ENCODE measurements around the gene USH1C. TPM values are rescaled to one million over a fixed set of nuclear protein-coding genes. Genes with fewer than 3 reads are reported as not detected.

Gene USH1C
- total RNA-seq, 1 experiment from 2014 or later, result not detected

DNA sequence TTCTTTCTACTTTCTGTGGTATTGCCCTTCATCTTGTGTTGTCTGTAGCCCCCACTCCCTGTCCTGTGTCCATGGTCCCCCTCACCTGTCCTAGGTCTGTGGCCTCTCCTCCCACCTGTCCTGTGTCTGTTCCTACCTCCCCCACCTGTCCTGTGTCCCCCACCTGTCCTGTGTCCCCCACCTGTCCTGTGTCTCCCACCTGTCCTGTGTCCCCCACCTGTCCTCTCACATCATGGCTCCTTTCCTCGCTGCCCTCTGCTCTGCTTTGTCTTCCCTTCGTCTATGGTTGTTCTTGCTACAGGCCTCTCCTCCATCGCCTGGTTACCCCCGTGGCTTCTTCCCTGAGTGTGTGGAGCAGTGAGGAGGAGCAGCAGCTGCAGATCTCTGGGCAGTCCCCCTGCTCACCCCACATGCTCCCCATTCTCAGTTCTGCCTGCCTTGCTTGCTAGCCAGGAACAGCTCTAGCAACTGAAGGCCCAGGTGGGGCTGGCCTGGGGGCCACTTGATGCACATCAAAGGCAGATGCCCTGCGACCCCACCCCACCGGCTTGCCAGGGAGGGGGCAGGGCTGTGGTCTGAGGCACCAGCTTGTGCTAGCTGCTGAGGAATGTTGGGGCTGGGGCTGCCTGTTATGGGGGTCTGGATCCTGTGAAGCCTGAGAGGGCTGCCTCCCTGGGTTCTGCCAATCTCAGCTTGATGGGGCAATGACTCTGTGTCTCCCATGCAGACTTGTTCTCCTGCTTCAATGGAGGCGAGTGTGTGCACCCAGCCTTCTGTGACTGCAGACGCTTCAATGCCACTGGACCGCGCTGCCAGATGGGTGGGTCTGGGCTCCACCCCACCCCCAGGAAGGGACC is 8.4 kb upstream of the USH1C start:
- in situ Hi-C loops (cut with HindIII; ENCODE audit: low pct_unique_long_range_greater_than_20kb, low sequenced_read_pairs), result no loop called here

DNA sequence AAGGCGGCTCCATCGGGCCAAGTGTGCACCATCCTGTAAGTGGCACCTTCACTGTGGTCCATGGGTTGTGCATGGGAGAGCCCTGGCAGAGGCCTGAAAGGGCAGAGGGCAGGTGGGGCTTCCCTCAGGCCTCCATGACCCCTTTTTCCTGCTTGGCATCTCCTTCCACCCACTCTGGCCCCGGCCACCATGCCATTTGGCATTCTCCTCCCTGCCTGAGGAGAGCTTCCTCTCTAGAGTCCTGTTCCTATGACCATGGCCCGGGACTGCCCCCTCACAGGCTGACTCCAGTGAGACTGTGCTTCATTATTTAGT is 7.8 kb upstream of the USH1C start:
- no peak for DNase-seq (ENCODE audit: low read depth, low spot score)

More for the DNA sequence above, 8.4 kb upstream of the USH1C start:
- DNase-seq (ENCODE audit: low read depth, low spot score), result no peak

DNA sequence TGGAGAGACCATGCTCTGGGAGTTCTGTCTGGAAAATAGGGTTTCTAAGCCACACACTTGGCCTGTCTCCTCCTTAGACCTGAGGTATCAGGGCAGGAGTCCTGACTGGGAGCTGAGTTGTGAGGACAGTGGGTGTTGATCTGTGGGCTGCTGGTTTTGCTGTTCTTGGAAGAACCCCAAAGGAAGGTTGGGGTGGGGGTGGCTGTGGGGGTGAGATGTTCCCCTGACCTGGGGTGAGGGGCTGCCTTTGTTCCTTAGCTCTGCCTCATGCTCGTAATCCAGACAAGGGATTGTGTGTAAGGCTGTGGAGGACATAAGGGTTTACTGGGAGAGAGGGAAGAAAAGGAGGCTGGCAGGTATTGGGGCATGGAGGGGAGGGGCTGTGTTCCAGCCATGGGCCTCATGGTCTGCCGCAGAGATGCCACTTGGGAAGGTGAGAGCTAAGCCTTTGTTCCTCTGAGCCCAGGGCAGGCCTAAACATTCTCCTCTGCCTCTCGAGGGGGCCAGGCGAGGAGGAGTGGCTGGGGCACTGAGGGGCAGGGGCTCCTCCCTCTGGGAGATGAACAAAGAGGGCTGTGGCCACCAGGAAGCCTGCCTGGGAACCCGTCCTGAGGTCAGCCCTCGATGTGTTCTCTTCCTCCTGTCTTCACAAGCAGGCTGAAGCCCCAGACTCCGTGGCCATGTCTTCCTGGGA is 7.3 kb upstream of the USH1C start:
- in situ Hi-C loops (cut with HindIII; ENCODE audit: low pct_unique_long_range_greater_than_20kb, low sequenced_read_pairs), result no loop called here

More for the DNA sequence above, 7.8 kb upstream of the USH1C start:
- in situ Hi-C loops (cut with HindIII; ENCODE audit: low pct_unique_long_range_greater_than_20kb, low sequenced_read_pairs), result no loop called here

GRCh38 chr11:17550450-17551346 is 6.5 kb upstream of the USH1C start:
- in situ Hi-C loops (cut with HindIII; ENCODE audit: low pct_unique_long_range_greater_than_20kb, low sequenced_read_pairs), result no loop called here
- DNase-seq (ENCODE audit: low read depth, low spot score), result no peak

More for the DNA sequence above, 7.3 kb upstream of the USH1C start:
- DNase-seq (ENCODE audit: low read depth, low spot score), result no peak

DNA sequence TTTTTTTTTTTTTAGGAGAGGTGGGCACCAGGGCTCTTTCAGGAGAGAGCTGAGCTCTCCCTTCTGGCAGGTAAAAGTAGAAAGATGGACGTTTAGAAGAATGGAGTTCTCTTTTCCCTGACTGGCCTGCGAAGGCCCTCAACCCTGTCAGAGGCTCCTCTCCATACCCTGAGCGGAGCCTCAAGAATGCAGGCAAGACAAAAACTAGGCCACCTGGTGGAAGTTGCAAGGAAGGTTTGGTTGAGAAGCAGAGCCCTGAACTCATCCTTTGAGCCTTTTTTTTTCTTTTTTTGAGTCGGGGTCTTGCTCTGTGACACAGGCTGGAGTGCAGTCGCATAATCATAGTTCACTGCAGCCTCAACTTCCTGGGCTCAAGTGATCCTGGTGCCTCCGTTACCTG is 4.2 kb upstream of the USH1C start:
- in situ Hi-C loops (cut with HindIII; ENCODE audit: low pct_unique_long_range_greater_than_20kb, low sequenced_read_pairs), result no loop called here
- DNase-seq (ENCODE audit: low read depth, low spot score), result peak; percentile 24

- no peak for DNase-seq (ENCODE audit: low read depth, low spot score)
- in situ Hi-C loops (cut with HindIII; ENCODE audit: low pct_unique_long_range_greater_than_20kb, low sequenced_read_pairs), result no loop called here
Measured at GRCh38 chr11:17547932-17548331, 3.7 kb upstream of the USH1C start.

DNA sequence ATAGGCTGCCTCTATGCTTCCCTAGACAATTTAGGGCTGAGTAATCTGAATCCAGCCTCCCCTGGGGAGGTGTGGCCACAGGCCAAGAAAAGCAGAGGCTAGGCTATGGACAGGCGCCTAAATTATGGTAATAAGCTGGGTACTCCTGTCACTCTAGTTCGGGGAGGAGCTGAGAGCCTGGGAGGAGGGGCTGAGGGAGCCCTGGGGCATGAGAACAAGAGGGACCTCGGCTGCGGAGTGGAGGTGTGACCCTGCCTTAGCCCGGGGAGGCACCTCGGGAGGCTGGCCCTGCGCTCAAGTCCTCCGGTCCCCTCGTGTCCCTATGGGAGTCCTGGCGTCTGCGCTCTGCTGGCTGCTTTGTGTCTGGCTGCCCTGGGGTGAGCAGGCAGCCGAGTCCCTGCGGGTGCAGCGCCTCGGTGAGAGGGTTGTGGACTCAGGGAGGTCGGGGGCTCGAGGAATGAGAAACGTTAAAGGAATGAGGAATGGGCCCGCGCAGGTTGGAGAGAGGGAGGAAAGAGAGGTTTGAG is 2.9 kb upstream of the USH1C start, which contains the start of gene OTOG:
OTOG (plus strand) TSS at position 209 of the 527 bp plus-strand sequence; CDS start at position 323, 114 bp downstream.
- in situ Hi-C loops (cut with HindIII; ENCODE audit: low pct_unique_long_range_greater_than_20kb, low sequenced_read_pairs), result no loop called here

GRCh38 chr11:17546240-17546639 is 2.0 kb upstream of the USH1C start:
- DNase-seq (ENCODE audit: low read depth, low spot score), result no peak
- in situ Hi-C loops (cut with HindIII; ENCODE audit: low pct_unique_long_range_greater_than_20kb, low sequenced_read_pairs), result no loop called here

More for the DNA sequence above, 2.9 kb upstream of the USH1C start, which contains the start of gene OTOG:
- DNase-seq (ENCODE audit: low read depth, low spot score), result no peak

GRCh38 chr11:17543574-17544180 is 539 bp downstream of the USH1C start:
- in situ Hi-C loops (cut with HindIII; ENCODE audit: low pct_unique_long_range_greater_than_20kb, low sequenced_read_pairs), result no loop called here
- no peak for DNase-seq (ENCODE audit: low read depth, low spot score)

DNA sequence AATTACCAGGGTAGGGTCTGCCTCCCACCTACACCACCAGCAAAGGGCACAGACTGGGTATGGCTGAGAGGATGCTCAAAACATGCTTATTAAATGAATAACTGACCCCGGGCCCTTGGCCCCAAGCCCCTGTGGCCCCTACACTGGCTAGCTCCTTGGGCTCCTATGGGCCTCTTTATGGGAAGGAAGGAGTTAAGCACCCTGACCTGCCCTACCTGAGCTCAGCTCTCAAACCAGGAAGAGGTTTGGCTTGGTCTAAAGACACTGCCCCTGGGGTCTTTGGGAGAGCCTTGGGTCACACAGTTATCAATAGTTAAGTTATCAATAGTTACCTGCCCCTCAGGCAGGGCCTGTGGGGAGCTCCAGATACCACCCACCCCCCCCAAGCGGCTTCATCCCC is 1.2 kb downstream of the USH1C start:
- DNase-seq (ENCODE audit: low read depth, low spot score), result no peak
- in situ Hi-C loops (cut with HindIII; ENCODE audit: low pct_unique_long_range_greater_than_20kb, low sequenced_read_pairs), result no loop called here

DNA sequence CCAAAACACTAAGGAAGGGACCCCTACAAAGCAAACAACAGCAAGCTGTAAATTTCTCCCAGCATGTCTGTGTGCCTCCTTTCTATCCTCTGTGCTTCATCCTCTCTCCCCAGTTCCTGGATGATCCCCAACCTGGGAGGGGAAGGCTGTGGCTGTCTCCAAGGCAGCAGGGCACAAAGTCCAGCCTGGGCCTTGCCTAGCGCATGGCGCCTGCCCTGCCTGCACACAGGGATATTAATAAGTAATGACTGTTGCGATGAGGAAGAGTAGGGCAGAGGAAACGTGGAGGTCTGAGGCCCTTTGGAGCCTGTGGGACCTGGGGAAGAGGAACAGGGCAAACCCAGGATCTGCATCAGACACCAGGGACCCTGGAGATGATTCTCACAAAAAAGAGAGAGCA is 2.0 kb downstream of the USH1C start:
- DNase-seq (ENCODE audit: low read depth, low spot score), result no peak
- in situ Hi-C loops (cut with HindIII; ENCODE audit: low pct_unique_long_range_greater_than_20kb, low sequenced_read_pairs), result no loop called here

DNA sequence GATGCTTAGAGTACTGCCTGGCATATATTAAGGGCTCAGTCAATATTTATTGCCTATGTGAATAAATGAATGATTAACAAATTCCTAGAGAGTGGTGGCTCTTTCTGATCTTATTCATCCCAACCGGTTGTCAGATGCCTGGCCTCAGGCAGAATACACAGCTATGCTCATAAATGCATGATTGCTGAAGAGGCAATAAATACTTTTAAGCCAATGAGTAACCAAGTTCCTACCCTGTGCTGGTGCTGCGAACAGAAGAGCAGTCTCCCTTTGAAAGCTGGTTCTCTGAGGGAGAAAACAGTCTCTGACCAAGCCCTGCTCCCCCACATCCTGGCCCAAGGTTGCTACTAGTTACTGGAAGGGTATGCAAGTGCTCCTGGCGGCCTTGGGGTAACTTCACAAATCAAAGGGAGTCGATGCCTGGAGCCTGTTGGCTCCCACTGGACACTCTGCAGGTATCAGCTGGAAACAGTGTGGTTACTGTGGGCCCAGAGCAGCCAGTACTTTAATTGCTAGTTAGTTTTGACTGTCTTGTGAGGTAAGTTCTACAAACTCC is 2.8 kb downstream of the USH1C start:
- no peak for DNase-seq (ENCODE audit: low read depth, low spot score)
- in situ Hi-C loops (cut with HindIII; ENCODE audit: low pct_unique_long_range_greater_than_20kb, low sequenced_read_pairs), result no loop called here

DNA sequence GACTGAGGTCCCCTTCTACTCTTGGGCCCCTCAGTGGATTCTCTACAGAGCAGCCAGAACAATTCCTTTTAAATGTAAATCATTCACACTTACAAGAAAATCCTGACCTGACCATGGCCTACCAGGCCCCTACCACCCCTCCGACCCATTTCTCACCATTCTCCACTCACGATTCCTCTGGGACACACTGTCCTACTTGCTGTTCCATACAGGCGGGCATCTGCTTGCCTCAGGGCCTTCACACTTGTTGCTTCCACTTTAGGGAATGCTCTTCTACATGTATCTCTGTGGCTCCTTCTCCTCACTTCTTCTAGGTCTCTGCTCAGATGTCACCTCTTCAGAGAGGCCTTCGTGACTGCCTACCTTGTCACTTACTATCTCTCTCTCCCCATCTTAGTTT is 3.4 kb downstream of the USH1C start:
- in situ Hi-C loops (cut with HindIII; ENCODE audit: low pct_unique_long_range_greater_than_20kb, low sequenced_read_pairs), result no loop called here

DNA sequence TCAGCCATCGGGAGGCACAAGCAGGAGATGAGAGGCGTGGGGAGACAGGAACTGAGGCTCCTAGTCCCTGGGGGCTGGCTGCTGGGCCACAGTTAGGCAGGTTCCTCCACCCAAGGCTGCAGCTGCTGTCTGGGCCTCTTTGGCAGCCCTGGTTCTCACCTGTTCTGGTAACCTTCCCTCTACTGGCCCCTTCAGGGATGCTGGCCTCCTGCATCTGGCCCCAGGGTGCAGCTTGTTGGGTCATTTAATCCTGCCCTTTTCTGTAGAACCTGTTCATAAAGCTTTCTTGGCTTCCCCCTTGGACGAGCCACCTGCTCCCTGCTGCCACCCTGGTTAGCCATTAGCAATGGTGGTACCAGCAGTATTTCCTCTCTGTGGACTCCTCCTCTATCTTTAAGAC is 5.5 kb downstream of the USH1C start:
- in situ Hi-C loops (cut with HindIII; ENCODE audit: low pct_unique_long_range_greater_than_20kb, low sequenced_read_pairs), result no loop called here
- DNase-seq (ENCODE audit: low read depth, low spot score), result no peak

More for the DNA sequence above, 3.4 kb downstream of the USH1C start:
- DNase-seq (ENCODE audit: low read depth, low spot score), result no peak

DNA sequence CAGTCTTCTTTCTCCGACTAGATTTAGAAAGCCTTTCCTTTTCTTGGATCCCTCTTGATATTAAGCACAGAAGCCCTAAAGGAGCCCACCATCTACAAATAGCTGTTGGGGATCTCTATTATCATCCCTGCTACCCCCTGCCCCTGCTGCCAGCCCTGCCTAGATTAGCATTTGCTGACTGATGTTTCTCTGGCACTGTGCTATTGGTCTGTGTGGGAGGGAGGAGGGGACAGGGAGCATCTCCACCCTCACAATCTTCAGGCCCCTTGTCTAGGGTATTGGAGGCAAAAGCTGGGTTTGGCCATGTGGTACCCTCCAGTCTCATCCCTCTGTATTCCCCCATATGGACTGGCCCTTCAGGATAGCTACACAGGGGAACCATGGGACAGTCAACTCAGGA is 6.2 kb downstream of the USH1C start:
- DNase-seq (ENCODE audit: low read depth, low spot score), result no peak
- in situ Hi-C loops (cut with HindIII; ENCODE audit: low pct_unique_long_range_greater_than_20kb, low sequenced_read_pairs), result no loop called here

GRCh38 chr11:17537261-17537660 is 7.0 kb downstream of the USH1C start:
- in situ Hi-C loops (cut with HindIII; ENCODE audit: low pct_unique_long_range_greater_than_20kb, low sequenced_read_pairs), result no loop called here
- no peak for DNase-seq (ENCODE audit: low read depth, low spot score)

DNA sequence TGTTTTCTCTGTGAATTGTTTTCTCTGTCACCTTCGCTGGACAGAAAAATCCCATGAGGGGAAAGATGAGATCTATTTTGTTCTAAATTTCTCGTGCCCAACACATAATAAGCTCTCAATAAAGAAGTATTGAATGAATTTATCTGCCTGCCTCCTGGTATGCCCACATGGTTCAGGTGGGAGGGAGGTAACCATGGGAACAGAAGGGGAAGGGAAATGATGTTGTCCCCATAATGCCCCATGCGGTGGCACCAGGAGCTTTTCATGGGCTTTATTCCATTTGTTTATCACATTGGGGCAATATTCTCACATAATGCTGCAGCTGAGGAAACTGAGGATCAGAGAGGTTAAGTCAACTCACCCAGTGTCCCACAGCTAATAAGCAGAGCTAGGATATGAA is 8.7 kb downstream of the USH1C start:
- DNase-seq (ENCODE audit: low read depth, low spot score), result no peak
- in situ Hi-C loops (cut with HindIII; ENCODE audit: low pct_unique_long_range_greater_than_20kb, low sequenced_read_pairs), result no loop called here
